Activated naive CD4-positive, alpha-beta T cell (primary cell): Measurements from ENCODE around the gene EEA1.
"Not testable (repeated sequence)": the region's sequence is repeated elsewhere in the genome, so short reads cannot be mapped to it uniquely, and the experiment has no call there.

Source experiments
- DNase-seq, 4 experiments: peaks; one replicate each; lab custom pipeline; 2025; lab: John Stamatoyannopoulos, UW

EEA1 gene

DNA sequence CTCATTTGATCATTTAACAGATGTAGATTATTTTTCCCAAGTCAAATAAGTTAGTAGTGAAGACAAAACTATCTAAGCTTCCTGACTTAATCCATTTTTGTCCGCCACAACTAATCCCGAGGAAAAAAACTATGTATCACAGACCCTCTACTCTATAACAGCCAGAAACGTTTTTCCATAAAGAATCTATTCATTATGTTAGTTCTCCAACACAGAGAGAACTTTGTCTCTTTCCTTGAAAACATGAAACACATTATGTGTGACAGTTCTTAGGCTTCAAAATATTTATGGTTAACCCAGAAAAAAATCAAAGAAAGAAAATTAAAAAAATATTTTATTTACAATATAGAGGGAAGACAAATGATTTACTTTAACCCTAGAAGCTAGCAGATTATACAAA lies 126.2 kb downstream of the EEA1 start:
- no peak for DNase-seq

DNA sequence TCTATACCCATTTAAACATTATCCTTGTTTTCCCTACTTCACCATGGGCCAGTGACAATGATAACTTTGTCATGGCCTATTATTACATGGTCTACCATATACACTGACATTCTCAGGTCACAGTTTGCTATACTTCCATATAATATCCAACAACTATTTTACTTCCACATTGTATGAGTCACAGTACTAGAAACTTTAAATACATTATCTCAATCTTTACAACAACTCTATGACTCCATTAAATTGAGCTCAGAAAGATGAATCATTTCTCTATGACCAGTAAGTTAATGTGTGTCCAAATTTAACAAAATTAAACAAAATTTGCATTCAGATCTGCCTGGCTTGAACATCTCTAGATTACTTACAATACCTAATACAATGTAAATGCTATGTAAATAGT lies 132.4 kb downstream of the EEA1 start:
- no peak for DNase-seq

DNA sequence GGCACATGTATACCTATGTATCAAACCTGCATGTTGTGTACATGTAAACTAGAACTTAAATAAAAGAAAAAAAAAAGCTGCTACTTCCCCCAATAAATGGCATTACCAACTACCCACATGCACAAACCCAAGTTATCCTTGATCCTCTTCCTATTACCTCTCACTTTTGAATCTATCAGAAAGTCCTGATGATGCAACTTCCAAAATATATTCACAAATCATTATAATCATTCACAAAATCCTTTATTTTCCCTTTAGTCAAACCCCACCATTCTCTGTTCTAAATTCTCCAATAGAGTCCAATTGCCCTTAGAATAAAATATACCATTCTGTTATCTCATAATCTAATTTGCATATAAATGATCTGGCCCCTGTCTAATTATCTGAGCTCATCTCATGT lies 134.3 kb downstream of the EEA1 start:
- DNase-seq: no peak

- DNase-seq: not testable (repeated sequence)
Observed at GRCh38 chr12:92794356-92794755, 134.7 kb downstream of the EEA1 start.

DNA sequence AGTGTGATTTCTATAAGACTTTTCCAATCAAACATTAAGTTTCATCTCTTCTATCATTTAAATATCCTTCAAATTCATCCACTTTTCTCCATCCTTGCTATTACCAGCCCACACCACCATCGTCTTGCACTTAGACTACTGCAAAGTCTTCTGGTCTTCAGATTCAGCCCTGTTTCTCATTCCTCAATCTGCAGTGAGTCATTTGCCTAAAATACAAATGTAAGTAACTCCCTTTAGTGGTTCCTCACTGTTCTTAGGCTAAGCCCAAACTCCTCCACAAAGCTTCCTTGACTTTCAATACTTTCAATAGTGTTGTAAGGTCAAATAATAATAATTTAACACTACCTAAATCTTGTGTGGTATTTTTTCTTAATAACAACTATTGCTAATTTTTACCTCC lies 143.1 kb downstream of the EEA1 start:
- DNase-seq: no peak

DNA sequence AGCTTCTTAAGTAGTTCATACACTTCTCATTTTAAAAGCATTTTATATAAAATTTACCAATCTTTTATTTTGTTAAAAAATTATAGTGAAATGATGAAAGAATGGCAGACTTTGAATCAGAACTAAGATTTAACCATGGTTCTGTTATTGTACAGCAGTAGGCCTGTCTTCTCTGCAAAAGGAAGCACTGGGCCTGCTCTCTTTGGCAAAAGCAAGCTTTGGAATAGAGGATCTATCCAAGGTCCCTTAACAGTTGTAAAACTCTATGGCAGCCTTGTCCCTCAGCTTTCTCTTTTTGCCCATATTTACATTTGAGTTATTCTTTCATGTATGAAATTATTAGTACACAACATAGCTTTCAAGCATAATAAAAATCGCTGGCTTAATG lies 143.5 kb downstream of the EEA1 start:
- DNase-seq: no peak

DNA sequence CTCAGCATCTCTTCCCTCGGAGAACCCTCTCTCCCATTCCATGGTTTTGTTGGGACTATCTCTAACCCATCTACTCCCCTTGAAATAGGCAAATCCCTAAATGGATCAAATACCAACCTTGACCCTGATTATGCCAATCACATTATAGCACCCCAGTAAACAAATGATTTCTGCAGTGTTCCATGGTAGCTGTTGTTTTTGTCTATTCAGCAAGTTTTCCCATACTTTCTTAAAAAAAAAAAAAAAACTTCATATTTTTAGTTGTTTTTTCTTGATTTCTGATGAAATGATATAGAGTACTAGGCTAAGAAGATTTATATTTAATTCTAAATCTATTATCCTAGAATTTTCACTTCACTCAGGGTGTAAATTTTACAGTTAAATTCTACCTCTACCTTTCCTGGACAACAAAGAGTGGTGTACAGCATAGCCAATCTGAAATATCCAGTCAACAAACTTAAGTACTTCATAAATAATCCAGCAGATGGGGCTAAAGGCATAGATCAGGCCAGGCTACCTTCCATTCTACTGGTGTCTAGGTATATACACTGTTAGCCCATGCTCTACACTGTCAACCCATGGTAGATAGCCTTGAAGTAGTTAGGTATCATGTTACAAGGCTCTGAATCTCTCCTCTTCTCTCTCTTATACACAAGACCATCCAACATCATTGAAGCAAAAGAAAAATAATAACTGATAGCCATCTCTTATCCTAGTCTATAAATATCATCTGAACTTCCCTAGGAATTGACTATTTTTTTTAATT lies 144.1 kb downstream of the EEA1 start:
- DNase-seq: no peak

GRCh38 chr12:92784356-92784755 lies 144.7 kb downstream of the EEA1 start:
- DNase-seq: no peak

DNA sequence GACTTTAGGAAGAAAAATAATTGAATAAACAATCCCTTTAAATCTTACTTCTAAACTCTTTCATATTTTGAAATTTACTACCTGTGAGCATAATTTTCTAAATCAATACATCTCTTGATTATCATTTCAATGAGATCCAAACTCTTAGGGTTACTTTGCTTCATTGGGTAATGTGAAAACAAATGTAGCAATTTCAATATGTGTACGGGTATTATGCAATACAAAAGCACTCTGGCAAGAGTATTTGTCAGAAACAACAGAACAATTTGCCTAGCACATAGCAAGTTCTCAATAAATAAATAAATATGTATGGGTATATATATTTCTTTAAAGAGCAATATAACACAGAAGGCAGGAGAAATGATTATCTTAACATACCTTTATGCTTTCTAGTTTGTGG lies 149.2 kb downstream of the EEA1 start:
- no peak for DNase-seq

- DNase-seq: no peak
Observed at GRCh38 chr12:92778525-92778924, 150.6 kb downstream of the EEA1 start.

- DNase-seq: no peak
Observed at GRCh38 chr12:92775416-92775815, 153.7 kb downstream of the EEA1 start.

DNA sequence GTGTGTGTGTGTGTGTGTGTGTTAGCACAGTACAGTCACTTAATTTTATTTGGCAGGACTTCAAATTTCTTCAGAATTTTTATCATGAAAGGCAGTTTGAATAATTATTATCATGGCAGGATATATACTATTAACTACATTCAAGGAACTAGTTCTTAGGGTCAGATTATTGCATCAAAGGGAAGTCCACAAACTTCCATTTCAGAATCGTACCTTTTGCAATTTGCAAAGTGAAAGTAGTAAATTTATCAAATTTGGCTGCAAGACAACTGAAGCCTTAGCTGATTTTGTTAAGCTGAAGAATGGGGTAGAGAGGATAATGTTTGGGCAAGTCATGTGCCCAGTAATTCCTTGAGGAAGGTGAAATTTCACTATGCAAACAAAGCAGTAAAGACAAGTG lies 158.1 kb downstream of the EEA1 start:
- no peak for DNase-seq

DNA sequence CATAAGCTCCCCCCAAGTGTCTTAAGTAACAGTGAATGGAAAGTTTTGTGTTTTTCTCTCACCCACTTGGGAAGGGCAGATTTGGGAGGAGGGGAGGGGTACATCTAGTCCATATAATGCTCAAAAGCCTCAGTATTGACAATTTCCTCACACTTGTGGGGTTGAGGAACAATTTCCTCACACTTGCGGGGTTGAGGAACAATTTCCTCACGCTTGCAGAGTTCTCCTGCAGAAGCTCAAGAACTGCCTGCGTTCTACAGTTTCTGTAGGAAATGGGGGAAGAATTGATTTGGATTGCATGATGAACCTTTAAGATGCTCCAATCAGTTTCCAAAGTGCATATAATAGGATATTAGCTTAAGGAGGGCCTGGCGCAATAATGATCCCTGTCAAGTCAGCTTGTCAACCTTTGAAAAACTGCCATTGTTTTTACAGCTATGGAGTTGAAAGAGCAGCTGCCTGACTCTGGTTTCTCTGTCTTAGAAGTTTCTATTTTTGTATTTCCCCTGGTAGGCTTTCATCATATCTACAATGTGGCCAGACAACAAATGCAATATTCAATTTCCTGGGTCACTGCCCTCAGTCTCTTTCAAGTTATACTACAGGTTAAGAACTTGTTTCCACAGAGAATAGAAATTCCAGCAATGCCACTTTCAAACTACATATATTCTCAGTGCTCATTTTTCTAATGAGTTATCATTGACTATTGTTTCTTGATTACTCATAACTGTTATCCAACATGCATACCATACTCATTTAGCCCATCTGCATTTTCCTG lies 159.8 kb downstream of the EEA1 start:
- no peak for DNase-seq

DNA sequence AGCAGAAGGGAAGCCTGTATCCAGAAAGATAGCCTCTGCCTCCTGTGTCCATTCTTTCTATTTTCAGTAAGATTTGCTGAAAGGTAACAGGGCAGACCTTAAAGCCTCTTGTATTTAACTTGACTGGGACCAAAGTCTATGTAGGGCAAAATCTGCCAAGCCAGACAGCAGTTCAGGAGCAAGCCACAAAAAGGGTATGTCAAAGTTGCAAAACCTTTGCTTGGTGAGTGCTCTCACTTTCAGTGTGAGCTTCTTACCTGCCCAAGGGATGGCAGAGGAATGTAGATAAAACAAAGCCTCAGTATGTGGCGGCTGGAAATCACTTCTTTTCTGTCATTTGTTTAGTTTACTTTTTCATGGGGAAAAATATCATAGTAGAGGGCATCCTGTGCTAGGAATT lies 163.2 kb downstream of the EEA1 start:
- DNase-seq: no peak

DNA sequence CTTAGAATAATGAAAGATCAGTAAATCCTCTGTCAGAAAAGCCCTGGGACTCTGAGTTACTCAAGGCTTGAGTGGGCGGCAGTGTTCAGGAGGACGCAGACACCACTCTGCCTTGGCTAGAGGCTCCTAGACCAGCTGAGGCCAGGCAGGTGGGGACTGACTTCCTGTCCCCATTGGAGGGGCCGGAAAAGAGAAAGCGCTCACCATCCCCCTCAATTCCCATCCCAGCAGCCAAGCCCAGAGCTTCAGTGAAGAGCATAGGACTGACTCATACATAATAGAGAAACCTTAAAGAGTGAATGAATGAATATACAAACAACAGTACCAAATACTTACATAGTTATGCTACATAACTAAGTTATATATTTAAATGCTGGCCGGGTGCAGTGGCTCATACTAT lies 164.3 kb downstream of the EEA1 start:
- DNase-seq: no peak

DNA sequence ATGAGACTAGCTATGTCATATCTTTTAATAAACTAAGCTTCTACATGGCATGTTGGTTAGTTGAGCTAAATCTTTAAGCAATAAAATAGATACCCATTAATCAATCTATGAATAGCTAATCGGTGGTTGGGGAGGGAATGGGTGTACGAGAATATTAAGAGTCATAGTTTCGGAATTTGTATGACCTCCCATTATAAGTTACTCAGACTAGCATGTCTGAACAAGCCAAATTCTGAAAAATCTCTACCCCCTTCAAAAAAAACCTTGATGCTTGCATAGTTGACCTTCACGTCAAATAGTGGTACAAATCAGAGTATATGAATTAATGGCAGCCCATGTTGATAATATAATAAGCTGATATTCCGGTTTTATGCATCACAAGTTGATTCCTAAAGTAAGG lies 166.3 kb downstream of the EEA1 start:
- no peak for DNase-seq

GRCh38 chr12:92759634-92760268 lies 169.3 kb downstream of the EEA1 start:
- DNase-seq: no peak

- no peak for DNase-seq
Observed at GRCh38 chr12:92757597-92758121, 171.4 kb downstream of the EEA1 start.

- no peak for DNase-seq
Observed at GRCh38 chr12:92756898-92757596, 172.0 kb downstream of the EEA1 start.

GRCh38 chr12:92753976-92754885 lies 174.9 kb downstream of the EEA1 start:
- DNase-seq: no peak

DNA sequence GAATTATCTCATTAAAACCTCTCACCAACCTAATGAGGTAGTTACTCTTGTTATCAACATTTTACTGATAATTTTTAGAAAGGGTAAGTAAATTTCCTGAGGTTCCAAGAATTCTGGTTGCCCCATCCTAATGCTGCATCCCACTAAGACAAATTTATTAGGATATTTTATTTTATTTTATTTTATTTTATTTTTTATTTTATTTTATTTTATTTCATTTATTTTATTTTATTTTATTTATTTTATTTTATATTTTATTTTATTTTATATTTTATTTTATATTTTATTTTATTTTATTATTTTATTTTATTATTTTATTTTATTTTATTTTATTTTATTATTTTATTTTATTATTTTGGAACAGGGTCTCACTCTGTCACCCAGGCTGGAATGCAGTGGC lies 179.4 kb downstream of the EEA1 start:
- not testable (repeated sequence) for DNase-seq
